D341Med (cell line): ENCODE data around the gene MT1G.
"Not testable (repeated sequence)": the region's sequence is repeated elsewhere in the genome, so short reads cannot be mapped to it uniquely, and the experiment has no call there.

Source experiments
- DNase-seq: peaks from one replicate; pipeline ENCODE4 v3.0.0; 2012; ENCODE audit warnings: low spot score

The MT1G gene

DNA sequence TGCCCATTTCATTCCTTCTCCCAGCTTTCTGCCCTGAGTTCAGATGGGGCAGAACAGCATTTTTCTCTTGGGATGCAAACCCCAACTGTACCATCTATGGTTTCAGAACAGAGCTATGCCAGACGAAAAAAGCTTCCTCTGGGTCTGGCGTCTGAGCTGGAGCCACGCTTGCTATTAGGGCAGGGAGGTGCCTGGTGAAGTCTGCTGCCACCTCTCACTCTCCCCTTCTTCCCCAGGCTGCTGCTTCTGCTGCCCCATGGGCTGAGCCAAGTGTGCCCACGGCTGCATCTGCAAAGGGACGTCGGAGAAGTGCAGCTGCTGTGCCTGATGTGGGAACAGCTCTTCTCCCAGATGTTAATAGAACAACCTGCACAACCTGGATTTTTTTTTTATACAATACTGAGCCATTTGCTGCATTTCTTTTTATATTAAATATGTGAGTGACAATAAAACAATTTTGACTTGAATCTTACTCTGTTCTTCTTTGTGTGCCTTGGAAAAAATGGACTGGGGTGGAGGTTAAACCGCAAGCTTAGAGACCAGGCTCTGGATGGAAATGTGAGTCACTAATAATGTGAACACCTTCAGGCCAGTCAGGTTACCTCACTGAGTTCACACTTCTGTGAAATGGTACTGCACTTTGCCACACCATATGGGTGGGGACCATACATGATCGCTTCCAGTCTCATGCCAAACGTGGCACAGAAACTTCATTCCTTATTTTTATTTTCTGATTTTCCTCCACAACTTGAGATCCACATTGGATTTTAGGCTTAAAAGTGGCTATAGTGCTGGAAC, 31.1 kb downstream of the MT1G start:
- no peak for DNase-seq

DNA sequence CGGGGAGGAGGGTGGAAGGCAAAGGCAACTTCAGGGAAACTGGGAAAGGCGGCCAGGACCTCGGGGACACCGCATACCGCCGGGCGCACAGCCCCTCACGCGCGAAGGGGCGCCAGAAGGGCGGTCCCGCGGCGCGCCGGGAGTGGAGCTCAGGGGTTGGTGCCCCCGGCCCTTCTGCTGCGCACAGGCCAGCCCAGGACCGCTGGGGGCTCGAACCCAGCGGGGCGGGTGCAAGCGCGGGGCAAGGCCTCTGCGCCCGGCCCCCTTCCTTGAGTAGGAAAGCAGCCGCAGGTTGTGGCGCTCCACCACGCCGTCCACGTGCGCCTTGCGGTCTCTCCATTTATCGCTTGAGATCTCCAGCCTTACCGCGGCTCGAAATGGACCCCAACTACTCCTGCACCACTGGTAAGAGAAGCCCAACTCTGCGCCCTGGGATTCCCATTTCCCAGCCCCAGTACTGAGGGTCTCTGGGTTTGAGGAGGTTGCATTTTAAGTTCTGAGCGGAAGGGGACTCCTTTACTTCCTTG, 32.4 kb downstream of the MT1G start:
- DNase-seq: no peak

DNA sequence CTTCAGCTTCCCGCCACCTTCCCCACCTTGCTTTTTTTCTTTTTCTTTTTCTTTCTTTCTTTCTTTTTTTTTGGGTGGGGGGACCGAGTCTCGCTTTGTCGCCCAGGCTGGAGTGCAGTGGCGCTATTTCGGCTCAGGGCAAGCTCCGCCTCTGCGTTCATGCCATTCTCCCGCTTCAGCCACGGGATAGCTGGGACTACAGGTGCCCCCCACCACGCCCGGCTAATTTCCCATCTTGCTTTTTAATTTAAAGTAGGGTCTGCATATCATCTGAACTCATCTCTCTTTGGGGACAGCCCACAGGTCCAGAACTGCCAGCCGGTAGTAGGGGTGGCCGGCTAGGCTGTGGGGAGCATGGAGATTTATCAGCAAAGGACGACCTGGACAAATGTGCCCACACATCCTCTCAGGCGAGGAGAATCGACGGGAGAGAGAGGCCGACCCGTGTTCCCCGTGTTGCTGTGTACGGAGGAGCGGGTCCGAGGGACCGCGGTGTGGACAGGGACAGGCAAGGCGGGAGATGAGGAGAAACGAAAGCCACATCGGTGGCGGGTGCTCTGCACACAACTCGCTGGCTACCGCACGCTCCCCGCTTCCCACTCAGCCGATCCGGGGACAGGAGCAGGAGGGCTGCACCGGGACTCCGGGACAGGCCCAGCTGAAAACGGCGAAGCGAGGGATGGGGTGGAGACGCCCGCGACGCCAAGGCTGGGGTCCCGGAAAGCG, 33.0 kb downstream of the MT1G start:
- DNase-seq: no peak

DNA sequence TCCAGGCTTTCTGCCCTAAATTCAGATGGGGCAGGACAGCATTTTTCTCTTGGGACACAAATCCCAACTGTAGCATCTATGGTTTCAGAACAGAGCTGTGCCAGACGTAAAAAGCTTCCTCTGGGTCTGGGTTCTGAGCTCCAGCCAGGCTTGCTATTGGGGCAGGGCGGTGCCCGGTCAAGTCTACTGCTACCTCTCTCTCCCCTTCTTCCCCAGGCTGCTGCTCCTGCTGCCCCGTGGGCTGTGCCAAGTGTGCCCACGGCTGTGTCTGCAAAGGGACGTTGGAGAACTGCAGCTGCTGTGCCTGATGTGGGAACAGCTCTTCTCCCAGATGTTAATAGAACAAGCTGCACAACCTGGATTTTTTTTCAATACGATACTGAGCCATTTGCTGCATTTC, 34.3 kb downstream of the MT1G start:
- no peak for DNase-seq

DNA sequence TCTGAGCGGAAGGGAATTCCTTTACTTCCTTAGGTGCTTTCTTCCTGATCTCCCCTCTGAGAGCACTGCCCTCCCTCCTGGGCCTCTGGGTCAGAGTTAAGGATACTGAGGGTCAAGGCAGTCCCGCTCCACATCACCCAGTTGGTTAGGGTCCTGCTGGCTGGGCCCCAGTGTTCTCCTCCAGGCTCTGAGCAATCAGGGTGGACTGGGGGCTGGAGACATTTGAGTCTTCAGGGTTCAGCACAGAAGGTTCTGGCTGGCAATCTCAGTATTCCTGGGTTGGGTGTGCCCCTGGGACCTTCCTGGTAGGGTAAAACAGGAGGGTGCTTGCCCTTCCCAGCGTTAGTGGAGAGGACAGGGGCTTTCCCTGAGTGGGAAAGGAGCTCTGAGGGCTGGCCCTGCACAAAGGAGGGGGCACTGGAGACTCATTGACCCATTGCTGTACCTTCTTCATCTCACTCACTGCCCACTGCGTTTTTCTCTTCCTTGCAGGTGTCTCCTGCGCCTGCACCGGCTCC, 35.0 kb downstream of the MT1G start:
- no peak for DNase-seq

DNA sequence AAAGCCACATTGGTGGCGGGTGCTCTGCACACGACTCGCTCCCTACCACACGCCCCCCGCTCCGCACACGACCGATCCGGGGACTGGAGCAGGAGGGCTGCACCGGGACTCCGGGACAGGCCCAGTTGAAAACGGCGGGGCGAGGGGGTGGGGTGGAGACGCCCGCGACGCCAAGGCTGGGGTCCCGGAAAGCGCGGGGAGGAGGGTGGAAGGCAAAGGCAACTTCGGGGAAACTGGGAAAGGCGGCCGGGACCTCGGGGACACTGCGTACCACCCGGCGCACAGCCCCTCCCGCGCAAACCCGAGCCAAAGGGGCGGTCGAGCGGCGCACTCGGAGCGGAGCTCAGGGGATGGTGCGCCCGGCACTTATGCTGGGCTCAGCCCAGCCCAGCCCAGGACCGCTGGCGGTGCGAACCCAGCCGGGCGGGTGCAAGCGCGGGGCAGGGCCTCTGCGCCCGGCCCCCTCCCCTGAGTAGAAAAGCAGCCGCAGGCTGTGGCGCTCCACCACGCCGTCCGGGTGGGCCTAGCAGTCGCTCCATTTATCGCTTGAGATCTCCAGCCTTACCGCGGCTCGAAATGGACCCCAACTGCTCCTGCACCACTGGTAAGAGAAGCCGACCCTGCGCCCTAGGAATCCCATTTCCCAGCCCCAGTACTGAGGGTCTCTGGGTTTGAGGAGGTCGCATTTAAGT, 35.6 kb downstream of the MT1G start, which contains the start of gene MT1M:
MT1M (plus strand) TSS at position 504 of the 692 bp plus-strand sequence; CDS start at position 577, 73 bp downstream.
- DNase-seq: no peak

DNA sequence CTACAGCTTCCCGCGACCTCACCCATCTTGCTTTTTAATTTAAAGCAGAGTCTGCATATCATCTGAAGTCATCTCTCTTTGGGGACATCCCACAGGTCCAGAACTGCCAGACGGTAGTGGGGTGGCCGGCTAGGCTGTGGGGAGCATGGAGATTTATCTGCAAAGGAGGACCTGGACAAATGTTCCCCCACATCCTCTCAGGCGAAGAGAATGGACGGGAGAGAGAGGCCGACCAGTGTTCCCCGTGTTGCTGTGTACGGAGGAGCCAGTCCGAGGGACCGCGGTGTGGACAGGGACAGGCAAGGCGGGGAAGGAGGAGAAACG, 36.1 kb downstream of the MT1G start:
- DNase-seq: no peak

DNA sequence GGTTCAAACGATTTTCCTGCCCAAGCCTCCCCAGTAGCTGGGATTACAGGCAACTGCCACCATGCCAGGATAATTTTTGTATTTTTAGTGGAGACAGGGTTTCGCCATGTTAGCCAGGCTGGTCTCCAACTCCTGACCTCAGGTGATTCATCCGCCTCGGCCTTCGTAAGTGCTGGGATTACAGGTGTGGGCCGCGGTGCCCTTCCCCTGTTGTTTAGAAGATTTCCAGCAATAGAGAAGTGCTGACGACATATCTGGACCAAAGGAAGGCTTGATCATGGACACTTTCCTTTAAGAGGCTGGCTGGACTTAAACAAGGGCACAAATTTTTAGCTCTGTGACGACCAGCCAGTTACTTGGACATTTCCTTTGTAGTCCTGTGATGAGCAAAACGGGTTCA, 36.7 kb downstream of the MT1G start:
- DNase-seq: no peak

DNA sequence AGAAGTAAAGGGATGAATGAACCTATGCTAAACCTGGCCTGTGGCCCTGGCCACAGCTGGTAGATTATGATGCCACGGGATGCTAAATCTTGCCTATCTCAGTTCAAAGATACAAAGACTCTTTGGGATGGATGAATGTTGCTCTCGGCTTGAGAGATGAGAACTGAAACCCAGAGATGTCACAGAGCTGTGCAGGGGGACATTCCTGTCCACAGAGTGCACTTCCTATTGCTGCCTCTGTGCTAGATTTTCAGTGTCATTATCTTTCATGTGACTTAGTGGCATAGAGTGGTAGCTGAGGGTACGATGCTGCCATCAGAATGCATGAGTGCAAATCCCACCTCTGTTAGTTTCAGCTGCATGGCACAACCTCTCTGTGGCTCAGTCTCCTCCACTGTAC, 37.7 kb downstream of the MT1G start:
- no peak for DNase-seq

DNA sequence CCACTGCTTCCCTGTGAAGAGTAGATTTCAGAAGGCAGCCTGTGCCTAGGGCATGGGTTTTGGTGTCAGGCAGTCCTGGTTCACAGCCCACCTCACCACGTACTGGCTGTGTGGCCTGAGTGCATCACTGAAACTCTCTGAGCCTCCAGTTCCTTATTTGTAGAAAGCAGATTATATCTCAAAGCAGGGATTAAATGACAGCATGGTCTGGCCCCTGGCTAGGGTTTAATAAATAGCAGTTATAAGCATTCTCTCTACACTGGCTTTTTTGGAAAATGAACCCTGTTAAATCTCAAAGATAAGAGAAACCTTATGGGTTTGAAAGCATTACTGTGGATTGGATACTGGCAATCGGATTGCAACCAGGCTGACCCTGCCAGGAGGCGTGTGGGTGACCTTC, 38.3 kb downstream of the MT1G start:
- DNase-seq: no peak

DNA sequence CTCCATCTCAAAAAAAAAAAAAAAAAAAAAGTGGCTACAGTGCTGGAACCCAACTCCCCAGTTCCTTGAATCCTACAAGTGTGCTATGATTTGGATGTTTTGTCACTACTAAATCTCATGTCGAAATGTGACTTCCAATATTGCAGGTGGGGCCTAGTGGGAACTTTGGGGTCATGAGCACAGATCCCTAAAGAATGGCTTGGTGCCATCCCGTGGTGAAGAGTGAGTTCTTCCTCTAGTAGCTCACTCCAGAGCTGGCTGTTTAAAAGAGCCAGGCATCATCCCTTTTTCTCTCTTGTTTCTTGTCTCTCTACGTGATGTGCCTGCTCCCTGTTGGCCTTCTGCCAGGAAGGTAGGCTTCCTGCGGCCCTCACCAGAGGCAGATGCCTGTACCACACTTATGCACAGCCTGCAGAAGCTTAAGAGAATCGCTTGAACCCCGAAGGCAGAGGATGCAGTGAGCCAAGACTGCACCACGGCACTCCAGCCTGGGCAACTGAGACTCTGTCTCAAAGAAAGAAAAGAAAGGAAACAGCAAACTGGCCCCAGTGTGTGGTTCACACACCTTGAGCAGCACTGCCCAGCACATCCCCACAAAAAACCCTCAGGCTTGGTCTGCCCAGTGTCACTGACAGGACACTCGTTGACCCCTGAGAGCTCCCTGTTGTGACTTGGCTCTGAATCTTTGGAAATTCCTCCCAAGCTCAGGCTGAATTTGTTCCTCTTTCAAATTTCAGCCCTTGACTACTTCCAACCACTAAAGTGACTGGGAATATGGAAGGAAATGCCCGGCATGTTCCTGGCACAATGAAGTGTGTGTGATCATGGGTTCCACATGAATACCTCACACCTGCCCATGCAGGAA, 39.1 kb downstream of the MT1G start:
- DNase-seq: no peak

DNA sequence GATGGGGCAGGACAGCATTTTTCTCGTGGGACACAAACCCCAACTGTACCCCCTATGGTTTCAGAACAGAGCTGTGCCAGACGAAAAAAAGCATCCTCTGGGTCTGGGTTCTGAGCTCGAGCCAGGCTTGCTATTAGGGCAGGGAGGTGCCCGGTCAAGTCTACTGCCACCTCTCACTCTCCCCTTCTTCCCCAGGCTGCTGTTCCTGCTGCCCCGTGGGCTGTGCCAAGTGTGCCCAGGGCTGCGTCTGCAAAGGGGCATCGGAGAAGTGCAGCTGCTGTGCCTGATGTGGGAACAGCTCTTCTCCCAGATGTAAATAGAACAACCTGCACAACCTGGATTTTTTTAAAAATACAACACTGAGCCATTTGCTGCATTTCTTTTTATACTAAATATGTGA, 41.2 kb downstream of the MT1G start:
- DNase-seq: no peak

DNA sequence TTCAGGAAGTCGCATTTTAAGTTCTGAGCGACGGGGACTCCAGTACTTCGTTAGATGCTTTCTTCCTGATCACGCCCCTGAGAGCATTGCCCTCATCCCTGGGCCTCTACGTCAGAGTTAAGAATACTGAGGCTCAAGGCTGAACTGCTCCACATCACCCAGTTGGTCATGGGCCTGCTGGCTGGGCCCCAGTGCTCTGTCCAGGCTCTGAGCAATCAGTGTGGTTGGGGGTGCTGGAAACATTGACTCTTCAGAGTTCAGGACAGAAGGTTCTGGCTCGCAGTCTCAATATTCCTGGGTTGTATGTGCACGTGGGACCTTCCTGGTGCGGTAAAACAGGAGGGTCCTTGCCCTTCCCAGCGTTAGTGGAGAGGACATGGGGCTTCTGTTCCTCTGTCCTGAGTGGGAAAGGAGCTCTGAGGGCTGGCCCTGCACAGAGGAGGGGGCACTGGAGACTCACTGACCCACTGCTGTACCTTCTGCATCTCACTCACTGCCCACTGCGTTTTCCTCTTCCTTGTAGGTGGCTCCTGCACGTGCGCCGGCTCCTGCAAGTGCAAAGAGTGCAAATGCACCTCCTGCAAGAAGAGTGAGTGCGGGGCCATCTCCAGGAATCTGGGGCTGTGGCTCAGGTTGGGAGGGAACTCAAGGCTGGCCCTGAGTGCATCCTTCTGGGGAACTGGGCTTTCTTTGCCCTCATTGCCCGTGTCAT, 41.8 kb downstream of the MT1G start:
- DNase-seq: no peak

DNA sequence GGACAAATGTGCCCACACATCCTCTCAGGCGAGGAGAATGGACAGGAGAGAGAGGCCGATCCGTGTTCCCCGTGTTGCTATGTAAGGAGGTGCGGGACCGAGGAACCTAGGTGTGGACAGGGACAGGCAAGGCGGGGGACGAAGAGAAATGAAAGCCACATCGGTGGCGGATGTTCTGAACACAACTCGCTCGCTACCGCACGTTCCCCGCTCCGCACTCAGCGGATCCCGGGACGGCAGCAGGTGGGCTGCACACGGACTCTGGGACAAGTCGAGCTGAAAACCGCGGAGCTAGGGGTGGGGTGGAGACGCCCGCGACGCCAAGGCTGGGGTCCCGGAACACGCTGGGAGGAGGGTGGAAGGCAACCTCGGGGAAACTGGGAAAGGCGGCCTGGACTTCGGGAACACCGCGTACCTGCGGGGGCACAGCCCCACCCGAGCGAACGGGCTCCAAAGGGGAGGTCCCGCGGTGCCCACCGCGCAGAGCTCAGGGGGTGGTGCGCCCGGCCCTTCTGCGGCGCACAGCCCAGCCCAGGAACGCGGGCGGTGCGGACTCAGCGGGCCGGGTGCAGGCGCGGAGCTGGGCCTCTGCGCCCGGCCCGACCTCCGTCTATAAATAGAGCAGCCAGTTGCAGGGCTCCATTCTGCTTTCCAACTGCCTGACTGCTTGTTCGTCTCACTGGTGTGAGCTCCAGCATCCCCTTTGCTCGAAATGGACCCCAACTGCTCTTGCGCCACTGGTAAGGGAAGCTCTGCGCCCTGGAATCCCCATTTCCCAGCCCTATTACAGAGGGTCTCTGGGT, 42.5 kb downstream of the MT1G start, which contains the start of gene MT1E:
MT1E (plus strand) TSS at position 642 of the 803 bp plus-strand sequence; CDS start at position 713, 71 bp downstream.
- no peak for DNase-seq

DNA sequence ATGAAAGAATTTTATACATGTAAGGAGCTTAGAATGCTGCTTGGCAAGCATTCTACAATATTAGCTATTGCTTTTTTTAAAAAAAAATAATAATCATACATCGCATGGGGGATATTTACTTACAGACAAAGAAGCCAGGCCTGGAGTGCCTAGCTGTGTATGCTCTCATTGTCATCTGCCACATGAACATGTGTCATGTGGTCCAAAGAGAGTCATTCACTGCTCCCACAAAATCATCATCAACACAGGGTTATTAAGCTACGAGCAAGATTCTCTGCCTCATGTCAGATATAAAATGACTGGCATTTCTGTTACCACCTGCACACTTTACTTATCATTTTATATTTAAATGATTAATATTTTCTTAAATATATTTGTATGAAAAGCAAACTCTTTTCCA, 44.2 kb downstream of the MT1G start:
- DNase-seq: no peak

DNA sequence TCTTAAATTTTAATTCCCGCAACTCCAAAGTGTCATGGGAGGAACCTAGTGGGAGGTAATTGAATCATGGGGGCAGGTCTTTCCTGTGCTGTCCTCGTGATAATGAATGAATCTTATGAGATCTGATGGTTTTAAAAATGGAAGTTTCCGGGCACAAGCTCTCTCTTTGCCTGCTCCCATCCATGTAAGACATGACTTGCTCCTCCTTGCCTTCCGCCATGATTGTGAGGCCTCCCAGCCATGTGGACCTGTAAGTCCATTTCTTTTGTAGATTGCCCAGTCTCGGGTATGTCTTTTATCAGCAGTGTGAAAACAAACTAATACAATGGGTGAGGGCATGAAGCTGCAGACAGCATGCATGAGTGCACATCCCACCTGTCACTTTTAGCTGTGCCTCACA, 44.7 kb downstream of the MT1G start:
- not testable (repeated sequence) for DNase-seq

DNA sequence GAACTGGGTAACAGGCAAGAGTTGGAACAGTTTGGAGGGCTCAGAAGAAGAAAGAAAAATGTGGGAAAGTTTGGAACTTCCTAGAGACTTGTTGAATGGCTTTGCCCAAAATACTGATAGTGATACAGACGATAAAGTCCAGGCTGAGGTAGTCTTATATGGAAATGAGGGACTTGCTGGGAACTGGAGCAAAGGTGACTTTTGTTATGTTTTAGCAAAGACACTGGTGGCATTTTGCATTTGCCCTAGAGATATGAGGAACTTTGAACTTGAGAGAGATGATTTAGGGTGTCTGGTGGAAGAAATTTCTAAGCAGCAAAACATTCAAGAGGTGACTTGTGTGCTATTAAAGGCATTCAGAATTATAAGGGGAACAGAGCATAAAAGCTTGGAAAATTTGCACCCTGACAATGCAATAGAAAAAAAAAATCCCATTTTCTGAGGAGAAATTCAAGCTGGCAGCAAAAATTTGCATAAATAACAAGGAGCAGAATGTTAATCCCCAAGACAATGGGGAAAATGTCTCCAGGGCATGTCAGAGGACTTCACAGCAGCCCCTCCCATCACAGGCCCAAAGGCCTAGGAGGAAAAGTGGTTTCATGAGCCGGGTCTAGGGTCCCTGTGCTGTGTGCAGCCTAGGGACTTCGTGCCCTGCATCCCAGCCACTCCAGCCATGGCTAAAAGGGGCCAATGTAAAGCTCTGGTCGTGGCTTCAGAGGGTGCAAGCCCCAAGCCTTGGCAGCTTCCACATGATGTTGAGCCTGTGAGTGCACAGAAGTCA, 46.0 kb downstream of the MT1G start:
- not testable (repeated sequence) for DNase-seq

DNA sequence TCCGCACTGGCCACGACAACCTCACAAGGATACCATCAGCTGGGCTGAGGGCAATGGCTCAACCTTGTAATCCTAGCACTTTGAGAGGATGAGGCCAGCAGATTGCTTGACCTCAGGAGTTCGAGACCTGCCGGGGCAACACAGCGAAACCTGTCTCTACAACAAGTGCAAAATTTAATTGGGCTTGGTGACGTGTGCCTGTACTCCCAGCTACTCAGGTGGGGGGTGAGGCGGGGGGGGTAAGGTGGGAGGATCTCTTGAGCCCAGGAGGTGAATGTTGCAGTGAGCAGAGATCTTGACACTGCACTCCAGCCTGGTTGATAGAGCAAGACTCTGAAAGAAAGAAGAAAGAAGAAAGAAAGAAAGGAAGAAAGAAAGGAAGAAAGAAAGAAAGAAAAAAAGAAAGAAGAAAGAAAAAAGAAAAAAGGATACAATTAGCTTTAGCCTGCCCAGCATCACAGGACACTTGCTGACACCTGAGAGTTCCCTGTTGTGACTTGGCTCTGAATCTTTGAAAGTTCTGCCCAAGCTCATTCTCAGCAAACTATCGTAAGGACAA, 47.4 kb downstream of the MT1G start:
- DNase-seq: no peak

DNA sequence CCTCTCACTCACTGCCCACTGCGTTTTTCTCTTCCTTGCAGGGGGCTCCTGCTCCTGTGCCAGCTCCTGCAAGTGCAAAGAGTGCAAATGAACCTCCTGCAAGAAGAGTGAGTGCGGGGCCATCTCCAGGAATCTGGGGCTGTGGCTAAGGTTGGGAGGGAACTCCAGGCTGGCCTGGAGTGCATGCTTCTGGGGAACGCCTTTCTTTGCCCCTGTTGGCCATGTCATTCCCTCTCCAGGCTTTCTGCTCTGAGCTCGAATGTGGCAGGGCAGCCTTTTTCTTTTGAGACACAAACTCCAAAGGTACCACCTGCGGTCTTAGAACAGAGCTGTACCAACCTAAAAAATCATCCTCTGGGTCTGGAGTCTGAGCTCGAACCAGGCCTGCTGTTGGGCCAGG, 49.7 kb downstream of the MT1G start:
- no peak for DNase-seq
